Skeletal muscle tissue (tissue), 4 donors: Measurements from ENCODE around the gene PRDM16. TPM values are rescaled to one million over a fixed set of nuclear protein-coding genes. Genes with fewer than 3 reads are reported as not detected.

Source experiments
- H3K27ac ChIP-seq: one replicate; pipeline ENCODE4 v1.7.0; 2013; ENCODE audit warnings: mild to moderate bottlenecking, low read depth, low read length, inconsistent platforms
- H3K27me3 ChIP-seq, 3 donors: one replicate each; pipeline ENCODE4 v1.7.0; 2013; ENCODE audit warnings: low read length in 3 of 3; ENCODE audit not compliant: control insufficient read depth in 3 of 3, insufficient read depth in 3 of 3
- H3K36me3 ChIP-seq, 3 donors: one replicate each; pipeline ENCODE4 v1.7.0; 2013; ENCODE audit warnings: low read length in 3 of 3; ENCODE audit not compliant: control insufficient read depth in 3 of 3, insufficient read depth in 3 of 3
- H3K4me1 ChIP-seq, 3 donors: one replicate each; pipeline ENCODE4 v1.7.0; 2013; ENCODE audit warnings: low read length in 3 of 3, mild to moderate bottlenecking in 3 of 3; ENCODE audit not compliant: control insufficient read depth in 3 of 3, insufficient read depth in 3 of 3
- H3K4me3 ChIP-seq, 3 donors: one replicate each; pipeline ENCODE4 v1.7.0; 2013; ENCODE audit warnings: low read length in 3 of 3
- H3K9ac ChIP-seq, 3 donors: one replicate each; pipeline ENCODE4 v1.7.0; 2013; ENCODE audit warnings: low read length in 3 of 3, mild to moderate bottlenecking in 3 of 3, moderate library complexity in 2 of 3, low read depth in 1 of 3
- H3K9me3 ChIP-seq, 3 donors: one replicate each; pipeline ENCODE4 v1.7.0; 2013; ENCODE audit warnings: low read length in 3 of 3; ENCODE audit not compliant: control insufficient read depth in 3 of 3
- total RNA-seq: library from RNA; depleted of rRNA; stranded (reverse); fragments of >200 nt; gene quantifications from one replicate; pipeline ENCODE4 v1.2.3, GENCODE V29; 2014
- donor health status: Osteomylitis.

Gene PRDM16
- total RNA-seq, 1 donor from 2014 or later = 4.7 TPM

- Histone ChIP-seq H3K27ac (no peak overlapping the region), H3K9ac (no peak overlapping the region), H3K4me3 (no peak overlapping the region), H3K36me3 (no peaks in the 10 kb centered on the region), H3K9me3 (no peaks in the 10 kb centered on the region), H3K27me3 (peaks cover 19 to 49% (median 43%) of the 10 kb centered on the region in 3 donors), H3K4me1 (no peaks in the 10 kb centered on the region)
Observed at GRCh38 chr1:3441880-3442279, 372.9 kb downstream of the PRDM16 start.

- Histone ChIP-seq H3K36me3 (no peaks in the 10 kb centered on the region), H3K4me1 (no peaks in the 10 kb centered on the region), H3K4me3 (no peak overlapping the region), H3K27ac (no peak overlapping the region), H3K27me3 (peaks cover 21 to 46% (median 39%) of the 10 kb centered on the region in 3 donors), H3K9me3 (no peaks in the 10 kb centered on the region), H3K9ac (no peak overlapping the region)
Observed at GRCh38 chr1:3442331-3442730, 373.3 kb downstream of the PRDM16 start.

- no peaks in the 10 kb centered on the region for H3K4me1 ChIP-seq
- H3K27ac ChIP-seq = no peak overlapping the region
- peaks cover 23 to 46% (median 38%) of the 10 kb centered on the region in 3 donors for H3K27me3 ChIP-seq
- H3K9me3 ChIP-seq = peaks cover 0 to 2% (median 2%) of the 10 kb centered on the region in 3 donors
- no peak overlapping the region for H3K9ac ChIP-seq
- no peak overlapping the region for H3K4me3 ChIP-seq
- no peaks in the 10 kb centered on the region for H3K36me3 ChIP-seq
Observed at GRCh38 chr1:3442901-3443300, 373.9 kb downstream of the PRDM16 start.

DNA sequence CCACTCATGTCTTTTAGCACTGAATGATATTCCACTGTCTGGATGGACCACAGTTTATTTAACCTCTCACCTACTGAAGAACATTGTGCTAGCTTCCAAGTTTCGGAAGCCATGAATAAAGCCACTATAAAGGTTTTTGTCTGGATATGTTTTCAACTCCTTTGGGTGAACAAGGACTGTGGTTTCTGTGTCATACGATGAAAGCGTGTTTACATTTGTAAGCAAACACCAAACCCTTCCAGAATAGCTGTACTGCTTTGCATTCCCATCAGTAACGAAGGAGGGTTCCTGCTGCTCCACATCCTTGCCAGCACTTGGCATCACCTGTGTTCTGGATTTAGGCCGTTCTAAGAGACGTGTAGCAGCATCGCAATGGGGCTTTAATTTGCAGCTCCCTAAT is 374.8 kb downstream of the PRDM16 start:
- H3K36me3 ChIP-seq = no peaks in the 10 kb centered on the region
- peaks cover 0 to 2% (median 2%) of the 10 kb centered on the region in 3 donors for H3K9me3 ChIP-seq
- H3K27ac ChIP-seq = no peak overlapping the region
- H3K27me3 ChIP-seq = peaks cover 23 to 45% (median 38%) of the 10 kb centered on the region in 3 donors
- no peak overlapping the region for H3K4me3 ChIP-seq
- H3K4me1 ChIP-seq = no peaks in the 10 kb centered on the region
- H3K9ac ChIP-seq = no peak overlapping the region

- Histone ChIP-seq H3K9ac (no peak overlapping the region), H3K27ac (no peak overlapping the region), H3K36me3 (no peaks in the 10 kb centered on the region), H3K9me3 (peaks cover 0 to 2% (median 2%) of the 10 kb centered on the region in 3 donors), H3K4me3 (no peak overlapping the region), H3K27me3 (peaks cover 23 to 40% (median 36%) of the 10 kb centered on the region in 3 donors), H3K4me1 (no peaks in the 10 kb centered on the region)
Observed at GRCh38 chr1:3444298-3444697, 375.3 kb downstream of the PRDM16 start.

GRCh38 chr1:3444736-3445135 is 375.7 kb downstream of the PRDM16 start:
- Histone ChIP-seq H3K27me3 (peaks cover 23 to 37% (median 33%) of the 10 kb centered on the region in 3 donors), H3K27ac (no peak overlapping the region), H3K4me1 (no peaks in the 10 kb centered on the region), H3K9me3 (peaks cover 0 to 2% (median 2%) of the 10 kb centered on the region in 3 donors), H3K36me3 (no peaks in the 10 kb centered on the region), H3K9ac (no peak overlapping the region), H3K4me3 (no peak overlapping the region)

DNA sequence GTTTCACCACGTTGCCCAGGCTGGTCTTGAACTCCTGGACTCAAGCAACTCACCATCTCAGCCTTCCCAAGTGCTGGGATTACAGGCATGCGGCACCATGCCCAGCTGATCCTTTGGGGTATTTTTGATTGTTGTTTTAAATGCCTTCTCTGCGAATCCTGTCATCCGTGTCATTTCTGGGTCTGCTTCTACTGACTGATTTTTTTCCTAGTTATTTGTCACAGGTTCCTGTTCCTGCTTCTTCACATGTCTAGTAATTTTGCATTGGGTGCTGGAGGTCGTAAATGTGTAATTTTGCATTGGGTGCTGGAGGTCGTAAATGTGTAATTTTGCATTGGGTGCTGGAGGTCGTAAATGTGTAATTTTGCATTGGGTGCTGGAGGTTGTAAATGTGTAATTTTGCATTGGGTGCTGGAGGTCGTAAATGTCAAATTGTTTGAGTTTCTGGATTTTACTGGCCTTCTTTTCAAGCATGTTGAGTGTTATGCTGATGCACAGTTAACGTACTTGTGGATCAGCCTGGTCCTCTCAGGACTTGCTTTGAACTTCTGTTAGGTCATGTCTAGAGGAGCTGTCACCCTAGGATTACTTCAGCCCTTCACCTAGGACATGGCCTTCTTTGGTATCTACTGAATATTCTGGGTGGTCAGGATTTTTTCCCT is 381.3 kb downstream of the PRDM16 start:
- Histone ChIP-seq H3K4me1 (peaks cover 6 to 11% (median 11%) of the 10 kb centered on the region in 3 donors), H3K36me3 (no peaks in the 10 kb centered on the region), H3K9me3 (peaks cover 0 to 2% (median 2%) of the 10 kb centered on the region in 3 donors), H3K4me3 (no peak overlapping the region), H3K9ac (no peak overlapping the region), H3K27ac (no peak overlapping the region), H3K27me3 (peaks cover 21 to 30% (median 23%) of the 10 kb centered on the region in 3 donors)

DNA sequence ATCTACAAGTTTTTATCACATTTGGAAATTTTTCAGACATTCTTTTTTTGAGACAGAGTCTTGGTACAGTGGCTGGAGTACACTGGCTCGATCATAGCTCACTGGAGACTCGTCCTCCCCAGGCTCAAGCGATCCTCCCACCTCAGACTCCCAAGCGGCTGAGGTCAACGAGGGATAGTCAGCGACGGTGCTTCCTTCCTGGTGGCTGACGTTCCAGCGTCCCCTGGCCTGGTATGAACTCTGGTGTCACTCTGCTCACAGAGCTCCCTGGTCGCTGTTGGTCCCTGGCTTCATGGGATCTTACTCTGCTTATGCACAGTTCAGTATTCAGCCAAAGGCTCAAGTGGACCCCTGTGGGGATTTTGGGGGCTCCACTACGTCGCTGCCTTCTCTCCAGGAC is 382.0 kb downstream of the PRDM16 start:
- H3K4me1 ChIP-seq = peaks cover 6 to 13% (median 11%) of the 10 kb centered on the region in 3 donors
- H3K9ac ChIP-seq = no peak overlapping the region
- H3K27ac ChIP-seq = no peak overlapping the region
- H3K36me3 ChIP-seq = no peaks in the 10 kb centered on the region
- peaks cover 21 to 36% (median 23%) of the 10 kb centered on the region in 3 donors for H3K27me3 ChIP-seq
- H3K4me3 ChIP-seq = no peak overlapping the region
- peaks cover 0 to 2% (median 2%) of the 10 kb centered on the region in 3 donors for H3K9me3 ChIP-seq

DNA sequence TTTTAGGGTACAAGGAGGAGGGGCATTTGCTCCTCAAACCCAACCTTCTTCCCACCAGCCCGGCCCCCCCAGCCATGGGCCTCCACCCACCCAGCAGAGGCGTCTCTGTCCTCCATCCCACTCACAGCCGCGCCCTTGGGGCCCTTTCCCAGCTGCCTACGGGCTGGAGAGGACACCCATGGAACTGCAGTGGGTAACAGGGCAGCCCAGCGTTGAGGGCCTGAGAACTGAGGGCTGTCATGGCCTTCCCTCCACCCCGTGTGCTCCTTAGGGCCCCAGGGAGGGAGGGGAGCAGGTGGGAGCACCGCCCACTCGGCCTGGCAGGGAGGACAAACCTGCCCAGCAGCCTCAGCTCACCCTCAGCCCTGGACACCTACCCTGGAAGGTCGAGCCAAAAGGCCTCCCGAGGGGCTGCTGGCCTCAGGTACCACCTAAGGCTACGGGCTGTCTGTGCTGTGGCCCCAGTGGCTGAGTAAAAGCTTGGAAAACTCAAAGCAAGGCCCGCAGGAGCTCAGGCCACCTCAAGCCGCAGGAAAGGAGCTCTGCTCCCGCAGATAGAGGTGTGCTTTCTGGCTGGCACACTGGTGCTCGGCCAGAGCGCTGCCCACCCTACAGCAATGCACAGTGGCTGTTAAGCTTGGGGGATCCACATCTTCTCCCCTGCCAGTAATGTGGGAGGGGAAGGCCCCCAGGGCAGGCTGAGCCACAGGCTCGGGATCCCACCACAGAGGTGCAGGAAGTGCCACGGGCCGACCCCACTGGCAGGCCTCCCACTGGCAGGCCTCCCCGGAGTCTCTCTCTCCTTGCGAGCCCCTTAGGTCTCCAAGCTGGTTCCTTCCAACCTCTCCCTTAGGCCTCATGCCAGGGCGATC is 383.2 kb downstream of the PRDM16 start:
- peaks cover 9 to 18% (median 17%) of the 10 kb centered on the region in 3 donors for H3K4me1 ChIP-seq
- peak overlapping the region; percentile 32 to 70 (median 68) for H3K9ac ChIP-seq
- no peak overlapping the region for H3K4me3 ChIP-seq
- H3K27ac ChIP-seq = no peak overlapping the region
- H3K27me3 ChIP-seq = peaks cover 21 to 36% (median 23%) of the 10 kb centered on the region in 3 donors
- peaks cover 0 to 2% (median 2%) of the 10 kb centered on the region in 3 donors for H3K9me3 ChIP-seq
- no peaks in the 10 kb centered on the region for H3K36me3 ChIP-seq

DNA sequence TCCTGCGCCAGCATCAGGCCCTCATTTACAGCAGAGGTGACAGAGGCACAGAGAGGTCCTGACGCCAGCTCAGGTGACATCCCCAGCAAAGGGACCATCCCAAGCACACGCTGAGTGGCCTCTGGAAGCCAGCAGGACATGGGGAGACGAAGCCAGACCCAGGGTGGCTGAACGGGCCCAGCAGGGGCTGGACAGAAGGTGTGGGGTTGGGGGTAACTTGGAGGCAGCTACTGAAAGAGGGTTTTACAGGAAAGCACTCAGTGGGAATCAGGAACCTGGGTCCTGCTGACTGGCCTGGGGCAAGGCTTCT is 383.8 kb downstream of the PRDM16 start:
- Histone ChIP-seq H3K36me3 (no peaks in the 10 kb centered on the region), H3K27me3 (peaks cover 19 to 36% (median 21%) of the 10 kb centered on the region in 3 donors), H3K9me3 (no peaks in the 10 kb centered on the region), H3K9ac (peak overlapping the region; percentile 32 to 70 (median 68)), H3K4me3 (no peak overlapping the region), H3K27ac (no peak overlapping the region), H3K4me1 (peaks cover 15 to 23% (median 22%) of the 10 kb centered on the region in 3 donors)
